K562 (cell line): ENCODE results near the gene GAS2L1. TPM values are rescaled to one million over a fixed set of nuclear protein-coding genes. Genes with fewer than 3 reads are reported as not detected.

Source experiments
- BRD4 ChIP-seq: fragments of 200-600 bp; sonication (generic); IDR thresholded peaks from 2 replicates; pipeline ENCODE4 v1.6.1; 2017; ENCODE audit warnings: inconsistent platforms
- CCNT2 ChIP-seq: IDR thresholded peaks from 2 replicates; pipeline ENCODE4 v1.6.1; 2011; ENCODE audit warnings: borderline replicate concordance, low read depth, mild to moderate bottlenecking, moderate library complexity, mixed read lengths, low read length; ENCODE audit not compliant: insufficient read length; ENCODE audit errors: extremely low read depth
- DIDO1 ChIP-seq: fragments of 450-650 bp; IDR thresholded peaks from 2 replicates; pipeline ENCODE4 v1.6.1; 2016; ENCODE audit warnings: low read depth, missing biosample characterization, missing genetic modification characterization
- DMBX1 ChIP-seq: fragments of 250-450 bp; sonication (Bioruptor Pico); IDR thresholded peaks from 2 replicates; pipeline ENCODE4 v1.8.0; 2022; ENCODE audit warnings: inconsistent platforms, mild to moderate bottlenecking, moderate library complexity, borderline replicate concordance
- ELK1 ChIP-seq: sonication (generic); formaldehyde crosslinking; IDR thresholded peaks from 2 replicates; pipeline ENCODE4 v1.8.1; 2022; ENCODE audit warnings: missing genetic modification reagents
- GTF2E2 ChIP-seq: fragments of 200-800 bp; sonication (Bioruptor generic); IDR thresholded peaks from 2 replicates; pipeline ENCODE4 v1.6.1; 2016; ENCODE audit warnings: missing genetic modification characterization, missing compliant biosample characterization
- JUN ChIP-seq, 2 experiments: sonication (generic) in 1 of 2; formaldehyde crosslinking in 1 of 2; IDR thresholded peaks; 2 replicates each; pipeline versions ENCODE4 v1.6.1 to v1.8.0; 2012 to 2022; ENCODE audit warnings: borderline replicate concordance in 2 of 2, mild to moderate bottlenecking in 2 of 2, improper control_type of control experiment in 1 of 2, low read depth in 1 of 2, low read length in 1 of 2, missing genetic modification reagents in 1 of 2
- KLF16 ChIP-seq: IDR thresholded peaks from 2 replicates; pipeline ENCODE4 v1.6.1; 2016; ENCODE audit warnings: antibody characterized with exemption
- L3MBTL2 ChIP-seq: fragments of 450-650 bp; IDR thresholded peaks from 2 replicates; pipeline ENCODE4 v1.6.1; 2016; ENCODE audit warnings: mild to moderate bottlenecking, moderate library complexity
- MED1 ChIP-seq: sonication (generic); formaldehyde crosslinking; IDR thresholded peaks from 2 replicates; pipeline ENCODE4 v1.8.1; 2023; ENCODE audit warnings: missing genetic modification reagents, borderline replicate concordance
- NR4A1 ChIP-seq, 2 experiments: fragments of 250-450 bp in 1 of 2; fragments of 450-650 bp in 1 of 2; sonication (Bioruptor Pico) in 1 of 2; IDR thresholded peaks; 2 replicates each; pipeline versions ENCODE4 v1.4.0 to v1.6.1; 2016 to 2020; ENCODE audit warnings: mild to moderate bottlenecking in 2 of 2, missing compliant biosample characterization in 1 of 2, missing genetic modification characterization in 1 of 2, moderate library complexity in 1 of 2
- PCBP1 ChIP-seq: fragments of 200-400 bp; formaldehyde crosslinking; IDR thresholded peaks from 2 replicates; pipeline ENCODE4 v1.6.1; 2018; ENCODE audit warnings: mild to moderate bottlenecking, low read depth, low read length; ENCODE audit not compliant: poor library complexity, severe bottlenecking
- POLR2G ChIP-seq: fragments of 200-400 bp; formaldehyde crosslinking; IDR thresholded peaks from 2 replicates; pipeline ENCODE4 v1.6.1; 2017; ENCODE audit warnings: low read depth, mild to moderate bottlenecking, antibody characterized with exemption, low read length, moderate library complexity
- SMAD4 ChIP-seq: fragments of 250-450 bp; sonication (Bioruptor Pico); conservative IDR thresholded peaks from 2 replicates; pipeline ENCODE4 v1.8.0; 2021; ENCODE audit warnings: inconsistent platforms, mild to moderate bottlenecking, moderate library complexity
- SPI1 ChIP-seq: IDR thresholded peaks from 2 replicates; pipeline ENCODE4 v1.6.1; 2011; ENCODE audit warnings: low read depth, low read length, control low read depth, borderline replicate concordance
- TAF7 ChIP-seq: fragments of 450-650 bp; IDR thresholded peaks from 2 replicates; pipeline ENCODE4 v1.6.1; 2016; ENCODE audit warnings: missing genetic modification characterization, missing compliant biosample characterization
- ZBTB2 ChIP-seq: fragments of 450-650 bp; IDR thresholded peaks from 2 replicates; pipeline ENCODE4 v1.6.1; 2016; ENCODE audit warnings: antibody characterized with exemption
- ZEB2 ChIP-seq: fragments of 450-650 bp; IDR thresholded peaks from 2 replicates; pipeline ENCODE4 v1.6.1; 2016
- ZNF133 ChIP-seq: fragments of 250-450 bp; sonication (Bioruptor Pico); IDR thresholded peaks from 2 replicates; pipeline ENCODE4 v1.4.0; 2020; ENCODE audit warnings: mild to moderate bottlenecking
- ZNF280B ChIP-seq: fragments of 250-450 bp; sonication (Bioruptor Pico); IDR thresholded peaks from 2 replicates; pipeline ENCODE4 v1.5.1; 2021; ENCODE audit warnings: mild to moderate bottlenecking
- ZNF324 ChIP-seq: fragments of 250-450 bp; sonication (Bioruptor Pico); IDR thresholded peaks from 2 replicates; pipeline ENCODE4 v1.4.0; 2020; ENCODE audit warnings: mild to moderate bottlenecking
- ZNF444 ChIP-seq: fragments of 250-450 bp; sonication (Bioruptor Pico); IDR thresholded peaks from 2 replicates; pipeline ENCODE4 v1.4.0; 2020; ENCODE audit warnings: mild to moderate bottlenecking, moderate library complexity
- ZSCAN32 ChIP-seq: fragments of 450-650 bp; formaldehyde crosslinking; IDR thresholded peaks from 2 replicates; pipeline ENCODE4 v1.4.0; 2020; ENCODE audit warnings: mild to moderate bottlenecking, moderate library complexity
- polyA plus RNA-seq, 8 experiments: library from polyadenylated mRNA; depleted of rRNA in 4 of 8; stranded (reverse) in 5 of 8; unstranded in 3 of 8; fragments of >200 nt; fragmentation: Nextera tagmentation in 2 of 8; fragmentation: Illumina TruSeq in 1 of 8; extraction: Ambion mirVana in 2 of 8; extraction: Trizol in 1 of 8; gene quantifications; 2 replicates each; pipeline versions ENCODE4 v1.2.1 to v1.2.3, GENCODE V29; 2011 to 2014; ENCODE audit warnings: inconsistent platforms in 1 of 8, missing spikeins in 1 of 8
- total RNA-seq, 7 experiments: library from RNA; depleted of rRNA in 6 of 7; stranded (reverse); fragments of >200 nt in 6 of 7; fragmentation: Illumina TruSeq in 2 of 7; extraction: Trizol in 2 of 7; gene quantifications; 2 replicates each; pipeline versions ENCODE4 v1.2.1 to v1.2.3, GENCODE V29; 2011 to 2021; ENCODE audit warnings: low replicate concordance in 1 of 7

The GAS2L1 gene
- total and polyA plus RNA-seq, 9 of the 15 experiments (the other 6 are each of a cell fraction or from before 2014, with no cell fraction given): 0.56 to 19.7 (median 3.2) TPM

- TF ChIP-seq ZNF324 (CRISPR knock-in tag) (no peak), NR4A1 (CRISPR knock-in tag; IDR thresholded peaks at IDR 0.05) (no peak), NR4A1 (tag; IDR thresholded peaks at IDR 0.05) (0 out of 2 replicates have a peak, but pooled peaks have one; percentile 19), TAF7 (tag) (no peak), PCBP1 (no peak), ZBTB2 (no peak), DMBX1 (CRISPR knock-in tag) (peak; percentile 67; the same call in 1 of the 2 replicates), ZNF444 (CRISPR knock-in tag) (no peak), POLR2G (peak; percentile 61), GTF2E2 (0 out of 2 replicates have a peak, but pooled peaks have one; percentile 1), KLF16 (no peak), BRD4 (peak; percentile 99), ZNF280B (CRISPR knock-in tag) (no peak), SPI1 (no peak), L3MBTL2 (peak; percentile 98), MED1 (CRISPR knock-in tag) (no peak), DIDO1 (tag) (no peak), ZNF133 (CRISPR knock-in tag) (no peak), CCNT2 (peak; percentile 42), ELK1 (CRISPR knock-in tag) (no peak), JUN (IDR thresholded peaks at IDR 0.05; ENCODE audit: borderline replicate concordance, low read depth, low read length) (peak; percentile 21; the same call in 1 of the 2 replicates), JUN (CRISPR knock-in tag; IDR thresholded peaks at IDR 0.05; ENCODE audit: borderline replicate concordance) (0 out of 2 replicates have a peak, but pooled peaks have one; percentile 4), ZSCAN32 (CRISPR knock-in tag) (0 out of 2 replicates have a peak, but pooled peaks have one; percentile 20), SMAD4 (CRISPR knock-in tag) (peak; percentile 65; the same call in 1 of the 2 replicates), ZEB2 (no peak)
Observed at GRCh38 chr22:29268511-29269229, 37.8 kb upstream of the GAS2L1 start (continued).
